Gastrocnemius medialis (tissue), 4 donors: ENCODE measurements around the gene OR2B2. TPM values are rescaled to one million over a fixed set of nuclear protein-coding genes. Genes with fewer than 3 reads are reported as not detected.
"Not testable (repeated sequence)": the region's sequence is repeated elsewhere in the genome, so short reads cannot be mapped to it uniquely, and the experiment has no call there.

ENCODE experiments used
- ATAC-seq, 2 donors: fragments of 150-250 bp; one replicate each; pipeline ENCODE4 v1.9.1; 2016
- DNase-seq, 2 donors: peaks; one replicate each; pipeline ENCODE4 v3.0.0-alpha.2; 2019
- H3K27ac ChIP-seq, 4 donors: fragments of 200-600 bp; sonication (generic); 1 replicate in 1 of 4; 2 replicates in 3 of 4; pipeline ENCODE4 v1.5.1; 2016 to 2018; ENCODE audit warnings: mild to moderate bottlenecking in 2 of 4, moderate library complexity in 1 of 4
- H3K27me3 ChIP-seq, 3 donors: fragments of 200-600 bp; sonication (generic) in 2 of 3; 1 replicate in 1 of 3; 2 replicates in 2 of 3; pipeline versions ENCODE4 v1.5.1 to v1.6.0; 2016 to 2019; ENCODE audit warnings: mild to moderate bottlenecking in 1 of 3, moderate library complexity in 1 of 3
- H3K36me3 ChIP-seq, 2 donors: fragments of 200-600 bp; sonication (generic) in 1 of 2; one replicate each; pipeline ENCODE4 v1.5.1; 2017 to 2018
- H3K4me1 ChIP-seq, 2 donors: fragments of 200-600 bp; sonication (generic) in 1 of 2; one replicate each; pipeline ENCODE4 v1.5.1; 2016 to 2017; ENCODE audit warnings: mild to moderate bottlenecking in 2 of 2
- H3K4me3 ChIP-seq, 4 donors: fragments of 200-600 bp; sonication (generic) in 3 of 4; 1 replicate in 1 of 4; 2 replicates in 3 of 4; pipeline ENCODE4 v1.5.1; 2016 to 2019; ENCODE audit warnings: mild to moderate bottlenecking in 2 of 4
- H3K9me3 ChIP-seq, 3 donors: fragments of 200-600 bp; sonication (generic) in 2 of 3; 1 replicate in 1 of 3; 2 replicates in 2 of 3; pipeline ENCODE4 v1.5.1; 2016 to 2019
- CTCF ChIP-seq, 5 experiments: fragments of 450-650 bp in 3 of 5; fragments of 200-600 bp in 2 of 5; sonication (generic) in 2 of 5; IDR thresholded peaks in 4 of 5; conservative IDR thresholded peaks in 1 of 5; 1 replicate in 4 of 5; 2 replicates in 1 of 5; pipeline ENCODE4 v1.5.1; 2016 to 2019; ENCODE audit warnings: antibody characterized with exemption in 5 of 5, mild to moderate bottlenecking in 3 of 5, moderate library complexity in 3 of 5
- POLR2A ChIP-seq, 2 donors: fragments of 450-650 bp; IDR thresholded peaks; one replicate each; pipeline ENCODE4 v1.6.1; 2017; ENCODE audit warnings: antibody characterized with exemption in 2 of 2, mild to moderate bottlenecking in 2 of 2, moderate library complexity in 2 of 2
- in situ Hi-C, 4 donors: fragments of 200-750 bp; cut with MboI; loops; one replicate each; pipeline versions ENCODE4 v1.15.0 to v1.8.0; 2017; ENCODE audit warnings: low sequenced_read_pairs in 4 of 4
- intact Hi-C: fragments of 100-400 bp; cut with DNase I; formaldehyde crosslinking; loops from one replicate; pipeline ENCODE4 v1.15.1; 2023; ENCODE audit warnings: low total_unique reads
- total RNA-seq, 4 donors: library from RNA; depleted of rRNA; stranded (reverse); fragments of >200 nt; gene quantifications; one replicate each; pipeline versions ENCODE4 v1.1.0 to v1.2.3, GENCODE V29; 2016

OR2B2 gene
- total RNA-seq = not detected

DNA sequence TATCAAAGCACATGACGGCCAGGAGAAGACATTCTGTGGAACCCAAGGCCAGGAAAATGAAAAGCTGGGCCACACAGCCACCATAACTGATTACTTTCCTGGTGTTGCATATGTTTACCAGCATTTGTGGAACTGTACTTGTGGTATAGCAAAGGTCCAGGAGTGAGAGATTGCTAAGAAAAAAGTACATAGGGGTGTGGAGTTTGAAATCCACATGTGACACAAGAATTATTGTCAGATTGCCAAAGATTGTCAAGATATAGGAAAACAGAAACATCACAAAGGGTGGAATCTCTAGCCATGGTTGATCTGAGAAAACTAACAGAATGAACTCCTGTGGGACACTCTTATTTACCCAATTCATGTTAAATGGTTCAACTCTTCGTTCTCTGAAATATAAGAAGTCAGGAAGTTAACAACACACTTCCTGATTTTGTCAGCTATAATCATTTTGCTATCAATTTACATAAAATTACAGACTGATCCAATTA lies at the start of gene OR2B2:
OR2B2 (minus strand) TSS at position 441 of the 491 bp plus-strand sequence; CDS start at position 364, 77 bp downstream.
- no peak within 1 kb of the TSS for H3K4me3 ChIP-seq
- ATAC-seq (no peak), DNase-seq (no peak)
- no peaks in the 10 kb centered on the region for H3K36me3 ChIP-seq
- no peak within 1 kb of the TSS for H3K27ac ChIP-seq
- H3K9me3 ChIP-seq = no peaks in the 10 kb centered on the region
- intact Hi-C loops (no loop called here), in situ Hi-C loops (no loop called here)
- H3K4me1 ChIP-seq = no peaks in the 10 kb centered on the region
- no peak for TF ChIP-seq CTCF (IDR thresholded peaks at IDR 0.05 in 4 of 5, conservative IDR thresholded peaks at IDR 0.05 in 1 of 5)
- no peak for TF ChIP-seq POLR2A (IDR thresholded peaks at IDR 0.05)
- H3K27me3 ChIP-seq = peaks cover 0 to 2% (median 0%) of the 10 kb centered on the region in 3 donors

- no peaks in the 10 kb centered on the region for H3K9me3 ChIP-seq
- no peak overlapping the region for H3K27ac ChIP-seq
- H3K4me3 ChIP-seq = no peak overlapping the region
- no peak for TF ChIP-seq POLR2A (IDR thresholded peaks at IDR 0.05)
- TF ChIP-seq CTCF (IDR thresholded peaks at IDR 0.05 in 4 of 5, conservative IDR thresholded peaks at IDR 0.05 in 1 of 5) = no peak
- H3K36me3 ChIP-seq = no peaks in the 10 kb centered on the region
- ATAC-seq (no peak), DNase-seq (no peak)
- no peaks in the 10 kb centered on the region for H3K4me1 ChIP-seq
- in situ Hi-C loops (no loop called here), intact Hi-C loops (no loop called here)
- H3K27me3 ChIP-seq = no peaks in the 10 kb centered on the region
Observed at GRCh38 chr6:27957516-27957915, 45.3 kb upstream of the OR2B2 start.

DNA sequence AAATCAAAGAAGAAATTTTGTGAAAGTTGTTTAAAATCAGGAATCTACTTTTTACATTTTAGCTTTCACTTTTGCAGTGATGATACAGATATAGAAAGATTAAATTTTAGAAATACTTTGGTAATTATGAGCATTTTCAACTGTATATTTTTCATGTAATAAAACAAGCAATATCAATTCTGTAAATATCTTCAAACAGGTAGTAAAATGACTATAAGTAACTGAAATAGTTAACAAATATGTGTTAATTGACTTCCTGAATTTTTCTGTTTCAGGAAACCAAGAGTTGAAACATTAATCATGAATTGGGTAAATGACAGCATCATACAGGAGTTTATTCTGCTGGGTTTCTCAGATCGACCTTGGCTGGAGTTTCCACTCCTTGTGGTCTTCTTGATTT lies 44.7 kb upstream of the OR2B2 start, which contains the start of gene OR2B6:
OR2B6 (plus strand) TSS at position 301 of the 400 bp plus-strand sequence; CDS start at position 301, 0 bp downstream.
- Histone ChIP-seq H3K27me3 (no peaks in the 10 kb centered on the region), H3K9me3 (no peaks in the 10 kb centered on the region), H3K27ac (no peak within 1 kb of the TSS), H3K4me1 (no peaks in the 10 kb centered on the region), H3K36me3 (no peaks in the 10 kb centered on the region), H3K4me3 (no peak within 1 kb of the TSS)
- in situ Hi-C loops (no loop called here), intact Hi-C loops (no loop called here)
- DNase-seq (no peak), ATAC-seq (no peak)
- TF ChIP-seq POLR2A (IDR thresholded peaks at IDR 0.05) (no peak), CTCF (IDR thresholded peaks at IDR 0.05 in 4 of 5, conservative IDR thresholded peaks at IDR 0.05 in 1 of 5) (no peak)

DNA sequence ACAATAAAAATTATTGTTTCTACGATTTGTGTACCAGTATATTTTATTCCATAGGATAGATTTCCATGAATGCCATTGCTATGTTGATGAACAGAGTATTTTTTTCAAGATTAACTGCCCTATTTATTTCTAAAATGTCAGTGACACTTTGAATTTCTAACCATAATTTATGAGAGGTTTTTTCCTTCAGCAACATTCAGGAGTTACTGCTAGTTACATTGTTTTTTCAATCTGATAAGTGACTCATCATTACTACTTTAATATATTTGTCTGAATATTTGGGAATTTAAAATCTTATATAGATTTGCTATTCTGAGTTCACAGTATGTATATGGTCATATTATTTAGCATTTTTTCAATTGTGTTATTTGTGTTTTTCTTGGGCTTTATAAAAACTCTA lies 38.8 kb upstream of the OR2B2 start:
- no peaks in the 10 kb centered on the region for H3K4me1 ChIP-seq
- H3K4me3 ChIP-seq = no peak overlapping the region
- intact Hi-C loops (no loop called here), in situ Hi-C loops (no loop called here)
- H3K9me3 ChIP-seq = no peaks in the 10 kb centered on the region
- no peaks in the 10 kb centered on the region for H3K36me3 ChIP-seq
- no peak overlapping the region for H3K27ac ChIP-seq
- no peaks in the 10 kb centered on the region for H3K27me3 ChIP-seq
- no peak for ATAC-seq
- DNase-seq = no peak
- TF ChIP-seq CTCF (IDR thresholded peaks at IDR 0.05 in 4 of 5, conservative IDR thresholded peaks at IDR 0.05 in 1 of 5) (no peak), POLR2A (IDR thresholded peaks at IDR 0.05) (no peak)

GRCh38 chr6:27948237-27948636 lies 36.0 kb upstream of the OR2B2 start:
- H3K9me3 ChIP-seq = no peaks in the 10 kb centered on the region
- H3K27ac ChIP-seq = no peak overlapping the region
- intact Hi-C loops = no loop called here
- DNase-seq (no peak), ATAC-seq (no peak)
- in situ Hi-C loops = no loop called here
- TF ChIP-seq POLR2A (IDR thresholded peaks at IDR 0.05) = no peak
- no peak for TF ChIP-seq CTCF (IDR thresholded peaks at IDR 0.05 in 4 of 5, conservative IDR thresholded peaks at IDR 0.05 in 1 of 5)
- no peaks in the 10 kb centered on the region for H3K27me3 ChIP-seq
- no peaks in the 10 kb centered on the region for H3K4me1 ChIP-seq
- no peaks in the 10 kb centered on the region for H3K36me3 ChIP-seq
- no peak overlapping the region for H3K4me3 ChIP-seq

DNA sequence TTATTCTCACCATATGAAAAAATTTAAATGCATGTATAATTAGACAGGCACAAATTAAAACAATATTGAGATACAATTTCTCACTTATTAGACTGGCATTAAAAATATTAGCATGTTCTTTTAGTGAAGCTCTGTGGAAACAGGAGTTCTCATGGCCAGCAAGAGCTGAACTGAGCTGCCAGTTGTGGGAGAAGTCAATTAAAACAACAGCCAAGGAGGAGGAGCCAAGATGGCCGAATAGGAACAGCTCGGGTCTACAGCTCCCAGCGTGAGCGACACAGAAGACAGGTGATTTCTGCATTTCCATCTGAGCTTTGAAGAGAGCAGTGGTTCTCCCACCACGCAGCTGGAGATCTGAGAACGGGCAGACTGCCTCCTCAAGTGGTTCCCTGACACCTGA lies 30.9 kb upstream of the OR2B2 start:
- ATAC-seq, in situ Hi-C loops: not testable (repeated sequence)

More for the DNA sequence above, 30.9 kb upstream of the OR2B2 start:
- H3K27me3 ChIP-seq, intact Hi-C loops, H3K4me1 ChIP-seq, H3K27ac ChIP-seq, H3K9me3 ChIP-seq, DNase-seq, H3K4me3 ChIP-seq, H3K36me3 ChIP-seq: not testable (repeated sequence)
